K562 (cell line): ENCODE data around the gene C1orf167. TPM values are rescaled to one million over a fixed set of nuclear protein-coding genes. Genes with fewer than 3 reads are reported as not detected.
A peak's percentile ranks its signal among the peaks of the same experiment; 100 is the strongest.

Source experiments
- ATF7 ChIP-seq: fragments of 450-650 bp; IDR thresholded peaks from 2 replicates; pipeline ENCODE4 v1.7.1; 2014; ENCODE audit warnings: mild to moderate bottlenecking, moderate library complexity
- BRF2 ChIP-seq: IDR thresholded peaks from 3 replicates; pipeline ENCODE4 v1.6.1; 2011; ENCODE audit warnings: borderline replicate concordance, mild to moderate bottlenecking; ENCODE audit not compliant: insufficient read length, insufficient read depth
- CEBPZ ChIP-seq: fragments of 150-350 bp; IDR thresholded peaks from 2 replicates; pipeline ENCODE4 v1.6.1; 2014; ENCODE audit warnings: low read depth, mild to moderate bottlenecking, low read length, borderline replicate concordance
- E4F1 ChIP-seq: fragments of 250-450 bp; sonication (Bioruptor Pico); IDR thresholded peaks from 2 replicates; pipeline ENCODE4 v1.5.0; 2021; ENCODE audit warnings: mild to moderate bottlenecking, borderline replicate concordance
- HDAC8 ChIP-seq: fragments of 450-650 bp; IDR thresholded peaks from 2 replicates; pipeline ENCODE4 v1.6.1; 2016; ENCODE audit warnings: mild to moderate bottlenecking, missing genetic modification characterization, moderate library complexity, missing compliant biosample characterization
- IRF2 ChIP-seq: sonication (generic); formaldehyde crosslinking; IDR thresholded peaks from 2 replicates; pipeline ENCODE4 v1.8.1; 2022; ENCODE audit warnings: mild to moderate bottlenecking, missing genetic modification reagents
- JUN ChIP-seq, 2 experiments: sonication (generic) in 1 of 2; formaldehyde crosslinking in 1 of 2; IDR thresholded peaks; 2 replicates each; pipeline versions ENCODE4 v1.6.1 to v1.8.0; 2012 to 2022; ENCODE audit warnings: borderline replicate concordance in 2 of 2, mild to moderate bottlenecking in 2 of 2, improper control_type of control experiment in 1 of 2, low read depth in 1 of 2, low read length in 1 of 2, missing genetic modification reagents in 1 of 2
- NFATC3 ChIP-seq: fragments of 450-650 bp; IDR thresholded peaks from 2 replicates; pipeline ENCODE4 v1.6.1; 2017; ENCODE audit warnings: mild to moderate bottlenecking
- NRF1 ChIP-seq, 2 experiments: fragments of 450-650 bp; IDR thresholded peaks in 1 of 2; conservative IDR thresholded peaks in 1 of 2; 2 replicates each; pipeline ENCODE4 v1.6.1; 2014; ENCODE audit warnings: mild to moderate bottlenecking in 2 of 2
- POLR2AphosphoS2 ChIP-seq: IDR thresholded peaks from 2 replicates; pipeline ENCODE4 v1.6.1; 2012; ENCODE audit warnings: low read length, improper control_type of control experiment
- POLR2G ChIP-seq: fragments of 200-400 bp; formaldehyde crosslinking; IDR thresholded peaks from 2 replicates; pipeline ENCODE4 v1.6.1; 2017; ENCODE audit warnings: low read depth, mild to moderate bottlenecking, antibody characterized with exemption, low read length, moderate library complexity
- USF1 ChIP-seq: sonication (generic); formaldehyde crosslinking; IDR thresholded peaks from 2 replicates; pipeline ENCODE4 v1.9.0; 2022; ENCODE audit warnings: mild to moderate bottlenecking, missing genetic modification reagents
- ZBTB34 ChIP-seq: fragments of 250-450 bp; sonication (Bioruptor Pico); IDR thresholded peaks from 2 replicates; pipeline ENCODE4 v1.8.0; 2021; ENCODE audit warnings: mild to moderate bottlenecking, moderate library complexity
- ZNF511 ChIP-seq: sonication (generic); formaldehyde crosslinking; IDR thresholded peaks from 2 replicates; pipeline ENCODE4 v1.8.0; 2022; ENCODE audit warnings: mild to moderate bottlenecking, missing genetic modification reagents
- ZNF695 ChIP-seq: fragments of 450-650 bp; formaldehyde crosslinking; IDR thresholded peaks from 2 replicates; pipeline ENCODE4 v1.4.0; 2020; ENCODE audit warnings: mild to moderate bottlenecking, moderate library complexity
- polyA plus RNA-seq, 8 experiments: library from polyadenylated mRNA; depleted of rRNA in 4 of 8; stranded (reverse) in 5 of 8; unstranded in 3 of 8; fragments of >200 nt; fragmentation: Nextera tagmentation in 2 of 8; fragmentation: Illumina TruSeq in 1 of 8; extraction: Ambion mirVana in 2 of 8; extraction: Trizol in 1 of 8; gene quantifications; 2 replicates each; pipeline versions ENCODE4 v1.2.1 to v1.2.3, GENCODE V29; 2011 to 2014; ENCODE audit warnings: inconsistent platforms in 1 of 8, missing spikeins in 1 of 8
- total RNA-seq, 7 experiments: library from RNA; depleted of rRNA in 6 of 7; stranded (reverse); fragments of >200 nt in 6 of 7; fragmentation: Illumina TruSeq in 2 of 7; extraction: Trizol in 2 of 7; gene quantifications; 2 replicates each; pipeline versions ENCODE4 v1.2.1 to v1.2.3, GENCODE V29; 2011 to 2021; ENCODE audit warnings: low replicate concordance in 1 of 7

C1orf167 gene
- total and polyA plus RNA-seq, 9 of the 15 experiments (the other 6 are each of a cell fraction or from before 2014, with no cell fraction given), result 0.22 to 0.86 (median 0.31) TPM; not detected in 2

GRCh38 chr1:11748294-11749202, 13.4 kb upstream of the C1orf167 start (continued):
- TF ChIP-seq E4F1 (CRISPR knock-in tag) (no peak), BRF2 (no peak), POLR2AphosphoS2 (no peak), CEBPZ (no peak), ZNF695 (CRISPR knock-in tag) (no peak), ZBTB34 (CRISPR knock-in tag) (no peak), NFATC3 (no peak), IRF2 (CRISPR knock-in tag) (no peak), USF1 (CRISPR knock-in tag) (0 out of 2 replicates have a peak, but pooled peaks have one; percentile 8), ATF7 (no peak), HDAC8 (tag) (no peak), ZNF511 (CRISPR knock-in tag) (0 out of 2 replicates have a peak, but pooled peaks have one; percentile 28), JUN (IDR thresholded peaks at IDR 0.05; ENCODE audit: borderline replicate concordance, low read depth, low read length) (no peak), JUN (CRISPR knock-in tag; IDR thresholded peaks at IDR 0.05; ENCODE audit: borderline replicate concordance) (no peak), NRF1 (conservative IDR thresholded peaks at IDR 0.05 in 1 of 2, IDR thresholded peaks at IDR 0.05 in 1 of 2) (no peak), POLR2G (0 out of 2 replicates have a peak, but pooled peaks have one; percentile 48)
